HEK293 (cell line): ENCODE data around the gene TPGS2.

ENCODE experiments used
- ZNF558 ChIP-seq: fragments of 450-650 bp; formaldehyde crosslinking; IDR thresholded peaks from 2 replicates; pipeline ENCODE4 v1.5.1; 2016; ENCODE audit warnings: missing biosample characterization, missing genetic modification characterization
- ZNF776 ChIP-seq: fragments of 450-650 bp; formaldehyde crosslinking; IDR thresholded peaks from 2 replicates; pipeline ENCODE4 v1.5.0; 2017; ENCODE audit warnings: missing biosample characterization, missing genetic modification characterization, borderline replicate concordance
- TF ChIP-seq, protein P1 (sequence below): fragments of 450-650 bp; formaldehyde crosslinking; IDR thresholded peaks from 2 replicates; pipeline ENCODE4 v1.5.1; 2016; ENCODE audit warnings: missing biosample characterization, missing genetic modification characterization

DNA sequence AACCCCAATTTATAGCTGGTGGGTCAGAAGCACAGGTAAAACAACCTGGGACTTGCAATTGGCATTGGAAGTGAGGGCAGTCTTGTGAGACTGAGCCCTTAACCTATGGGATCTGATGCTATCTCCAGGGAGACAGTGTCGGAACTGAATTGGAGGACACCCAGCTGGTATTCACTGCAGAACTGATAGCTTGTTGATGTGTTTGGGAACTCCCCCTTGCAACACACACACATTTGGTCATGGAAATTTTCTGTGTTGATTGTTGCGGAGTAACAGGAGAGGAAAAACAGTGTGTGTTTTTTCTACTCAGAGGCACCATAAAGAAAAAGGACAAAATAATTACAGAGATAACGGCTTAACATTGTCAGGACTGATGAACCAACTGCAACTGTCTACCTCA, 16.1 kb downstream of the TPGS2 start:
- TF ChIP-seq, protein P1, sequence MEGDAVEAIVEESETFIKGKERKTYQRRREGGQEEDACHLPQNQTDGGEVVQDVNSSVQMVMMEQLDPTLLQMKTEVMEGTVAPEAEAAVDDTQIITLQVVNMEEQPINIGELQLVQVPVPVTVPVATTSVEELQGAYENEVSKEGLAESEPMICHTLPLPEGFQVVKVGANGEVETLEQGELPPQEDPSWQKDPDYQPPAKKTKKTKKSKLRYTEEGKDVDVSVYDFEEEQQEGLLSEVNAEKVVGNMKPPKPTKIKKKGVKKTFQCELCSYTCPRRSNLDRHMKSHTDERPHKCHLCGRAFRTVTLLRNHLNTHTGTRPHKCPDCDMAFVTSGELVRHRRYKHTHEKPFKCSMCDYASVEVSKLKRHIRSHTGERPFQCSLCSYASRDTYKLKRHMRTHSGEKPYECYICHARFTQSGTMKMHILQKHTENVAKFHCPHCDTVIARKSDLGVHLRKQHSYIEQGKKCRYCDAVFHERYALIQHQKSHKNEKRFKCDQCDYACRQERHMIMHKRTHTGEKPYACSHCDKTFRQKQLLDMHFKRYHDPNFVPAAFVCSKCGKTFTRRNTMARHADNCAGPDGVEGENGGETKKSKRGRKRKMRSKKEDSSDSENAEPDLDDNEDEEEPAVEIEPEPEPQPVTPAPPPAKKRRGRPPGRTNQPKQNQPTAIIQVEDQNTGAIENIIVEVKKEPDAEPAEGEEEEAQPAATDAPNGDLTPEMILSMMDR: no peak
- TF ChIP-seq ZNF558 (tag by site-specific recombination): no peak
- TF ChIP-seq ZNF776 (tag by site-specific recombination): no peak
